GM12878 (cell line): Measurements from ENCODE around the gene KDM4C. TPM values are rescaled to one million over a fixed set of nuclear protein-coding genes. Genes with fewer than 3 reads are reported as not detected.

Source experiments
- BMI1 ChIP-seq: fragments of 450-650 bp; IDR thresholded peaks from 2 replicates; pipeline ENCODE4 v1.6.1; 2016; ENCODE audit warnings: mild to moderate bottlenecking, moderate library complexity, borderline replicate concordance
- CUX1 ChIP-seq: IDR thresholded peaks from 2 replicates; pipeline ENCODE4 v1.6.1; 2012; ENCODE audit warnings: improper control_type of control experiment, low read depth, low read length; ENCODE audit not compliant: insufficient replicate concordance
- EGR1 ChIP-seq, 2 experiments: IDR thresholded peaks; 1 replicate in 1 of 2; 2 replicates in 1 of 2; pipeline ENCODE4 v1.6.1; 2011 to 2012; ENCODE audit warnings: low read depth in 2 of 2, low read length in 2 of 2, borderline replicate concordance in 1 of 2, mild to moderate bottlenecking in 1 of 2, moderate library complexity in 1 of 2
- FOXK2 ChIP-seq: fragments of 450-650 bp; IDR thresholded peaks from 2 replicates; pipeline ENCODE4 v1.6.1; 2017; ENCODE audit warnings: mild to moderate bottlenecking, moderate library complexity
- GATAD2B ChIP-seq: fragments of 450-650 bp; conservative IDR thresholded peaks from 2 replicates; pipeline ENCODE4 v1.6.1; 2017; ENCODE audit warnings: low read depth, mild to moderate bottlenecking, moderate library complexity
- IRF5 ChIP-seq: fragments of 450-650 bp; IDR thresholded peaks from 2 replicates; pipeline ENCODE4 v1.6.1; 2017; ENCODE audit warnings: borderline replicate concordance
- MTA2 ChIP-seq: fragments of 450-650 bp; IDR thresholded peaks from 2 replicates; pipeline ENCODE4 v1.6.1; 2016; ENCODE audit warnings: low read depth, mild to moderate bottlenecking, moderate library complexity
- SIX5 ChIP-seq: IDR thresholded peaks from 2 replicates; pipeline ENCODE4 v1.6.1; 2011; ENCODE audit warnings: mild to moderate bottlenecking, low read depth, low read length, moderate library complexity; ENCODE audit not compliant: severe bottlenecking
- SMARCA5 ChIP-seq: fragments of 450-650 bp; IDR thresholded peaks from 2 replicates; pipeline ENCODE4 v1.6.1; 2017; ENCODE audit warnings: mild to moderate bottlenecking
- ZBED1 ChIP-seq: IDR thresholded peaks from 2 replicates; pipeline ENCODE4 v1.6.1; 2016; ENCODE audit warnings: borderline replicate concordance
- ZBTB40 ChIP-seq: fragments of 450-650 bp; IDR thresholded peaks from 2 replicates; pipeline ENCODE4 v1.6.1; 2016; ENCODE audit warnings: mild to moderate bottlenecking, moderate library complexity, borderline replicate concordance
- ZNF274 ChIP-seq: IDR thresholded peaks from one replicate; pipeline ENCODE4 v1.8.0; 2011; ENCODE audit not compliant: insufficient read length, insufficient read depth
- ZNF384 ChIP-seq: IDR thresholded peaks from 2 replicates; pipeline ENCODE4 v1.6.1; 2012; ENCODE audit warnings: low read depth, mild to moderate bottlenecking, low read length, improper control_type of control experiment, borderline replicate concordance
- polyA plus RNA-seq, 11 experiments: library from polyadenylated mRNA; depleted of rRNA in 4 of 11; unstranded in 6 of 11; stranded (reverse) in 5 of 11; fragments of >200 nt; fragmentation: Nextera tagmentation in 4 of 11; fragmentation: Illumina TruSeq in 1 of 11; extraction: Ambion mirVana in 4 of 11; extraction: Trizol in 1 of 11; gene quantifications; 1 replicate in 1 of 11; 2 replicates in 10 of 11; pipeline versions ENCODE4 v1.2.1 to v1.2.3, GENCODE V29; 2011 to 2016; ENCODE audit warnings: inconsistent platforms in 2 of 11, missing spikeins in 2 of 11, low read depth in 1 of 11
- total RNA-seq, 4 experiments: library from RNA; depleted of rRNA in 3 of 4; stranded (reverse); fragments of >200 nt in 3 of 4; fragmentation: Illumina TruSeq in 1 of 4; extraction: Trizol in 1 of 4; gene quantifications; 2 replicates each; pipeline versions ENCODE4 v1.2.1 to v1.2.3, GENCODE V29; 2013 to 2021
- TF ChIP-seq, protein P1 (sequence below): fragments of 450-650 bp; IDR thresholded peaks from 2 replicates; pipeline ENCODE4 v1.6.1; 2018; ENCODE audit warnings: mild to moderate bottlenecking, low read depth, moderate library complexity; ENCODE audit not compliant: partially characterized antibody
- TF ChIP-seq, protein P2 (sequence below): IDR thresholded peaks from 2 replicates; pipeline ENCODE4 v1.6.1; 2011; ENCODE audit warnings: mild to moderate bottlenecking, low read depth, low read length, moderate library complexity; ENCODE audit not compliant: insufficient replicate concordance

The KDM4C gene
- total and polyA plus RNA-seq, 10 of the 15 experiments (the other 5 are each of a cell fraction or from before 2014, with no cell fraction given) = 6.8 to 41.2 (median 20.1) TPM

DNA sequence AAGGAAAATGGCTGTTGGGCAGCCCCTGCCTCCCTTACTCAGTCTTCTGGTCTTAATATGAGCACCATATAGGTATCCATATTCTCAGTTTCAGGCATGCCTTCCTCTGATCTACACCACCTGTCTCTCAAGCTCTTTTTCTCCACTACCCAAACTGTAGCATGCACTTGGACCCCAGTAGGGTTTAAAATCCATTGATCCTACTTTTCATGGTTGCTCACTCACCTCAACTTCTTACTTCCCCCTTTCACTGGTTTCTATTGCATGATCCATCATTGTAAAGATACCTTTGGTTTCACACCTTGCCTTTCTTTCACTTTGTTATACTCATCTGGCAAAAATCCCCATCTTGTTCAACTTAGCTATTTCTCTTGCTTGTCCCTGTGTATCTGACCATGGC lies 159.4 kb downstream of the KDM4C start (continued):
- TF ChIP-seq, protein P1, sequence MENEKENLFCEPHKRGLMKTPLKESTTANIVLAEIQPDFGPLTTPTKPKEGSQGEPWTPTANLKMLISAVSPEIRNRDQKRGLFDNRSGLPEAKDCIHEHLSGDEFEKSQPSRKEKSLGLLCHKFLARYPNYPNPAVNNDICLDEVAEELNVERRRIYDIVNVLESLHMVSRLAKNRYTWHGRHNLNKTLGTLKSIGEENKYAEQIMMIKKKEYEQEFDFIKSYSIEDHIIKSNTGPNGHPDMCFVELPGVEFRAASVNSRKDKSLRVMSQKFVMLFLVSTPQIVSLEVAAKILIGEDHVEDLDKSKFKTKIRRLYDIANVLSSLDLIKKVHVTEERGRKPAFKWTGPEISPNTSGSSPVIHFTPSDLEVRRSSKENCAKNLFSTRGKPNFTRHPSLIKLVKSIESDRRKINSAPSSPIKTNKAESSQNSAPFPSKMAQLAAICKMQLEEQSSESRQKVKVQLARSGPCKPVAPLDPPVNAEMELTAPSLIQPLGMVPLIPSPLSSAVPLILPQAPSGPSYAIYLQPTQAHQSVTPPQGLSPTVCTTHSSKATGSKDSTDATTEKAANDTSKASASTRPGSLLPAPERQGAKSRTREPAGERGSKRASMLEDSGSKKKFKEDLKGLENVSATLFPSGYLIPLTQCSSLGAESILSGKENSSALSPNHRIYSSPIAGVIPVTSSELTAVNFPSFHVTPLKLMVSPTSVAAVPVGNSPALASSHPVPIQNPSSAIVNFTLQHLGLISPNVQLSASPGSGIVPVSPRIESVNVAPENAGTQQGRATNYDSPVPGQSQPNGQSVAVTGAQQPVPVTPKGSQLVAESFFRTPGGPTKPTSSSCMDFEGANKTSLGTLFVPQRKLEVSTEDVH = no peak
- TF ChIP-seq SMARCA5 (no peak), IRF5 (no peak), ZBED1 (no peak), ZNF384 (no peak), ZNF274 (no peak), SIX5 (no peak), BMI1 (no peak; the same call in 1 of the 2 replicates), ZBTB40 (no peak), GATAD2B (no peak), MTA2 (peak; percentile 87), EGR1 (IDR thresholded peaks at IDR 0.05; ENCODE audit: borderline replicate concordance in 1 of 2, low read depth in 2 of 2, low read length in 2 of 2) (no peak), CUX1 (no peak), FOXK2 (no peak)
- TF ChIP-seq, protein P2, sequence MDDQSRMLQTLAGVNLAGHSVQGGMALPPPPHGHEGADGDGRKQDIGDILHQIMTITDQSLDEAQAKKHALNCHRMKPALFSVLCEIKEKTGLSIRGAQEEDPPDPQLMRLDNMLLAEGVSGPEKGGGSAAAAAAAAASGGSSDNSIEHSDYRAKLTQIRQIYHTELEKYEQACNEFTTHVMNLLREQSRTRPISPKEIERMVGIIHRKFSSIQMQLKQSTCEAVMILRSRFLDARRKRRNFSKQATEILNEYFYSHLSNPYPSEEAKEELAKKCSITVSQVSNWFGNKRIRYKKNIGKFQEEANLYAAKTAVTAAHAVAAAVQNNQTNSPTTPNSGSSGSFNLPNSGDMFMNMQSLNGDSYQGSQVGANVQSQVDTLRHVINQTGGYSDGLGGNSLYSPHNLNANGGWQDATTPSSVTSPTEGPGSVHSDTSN = peak; percentile 0
